Neural cell (in vitro differentiated cells): ENCODE results near the gene NRARP. TPM values are rescaled to one million over a fixed set of nuclear protein-coding genes. Genes with fewer than 3 reads are reported as not detected.

Experiments used
- H2AFZ ChIP-seq: fragments of 200-600, 300-800 bp; sonication (generic), shearing (Covaris generic); 2 replicates; pipeline ENCODE4 v1.6.0; 2014; ENCODE audit warnings: low read depth, mild to moderate bottlenecking, antibody characterized with exemption, low read length, moderate library complexity
- H3F3A ChIP-seq: fragments of 200-600 bp; shearing (Covaris generic); 2 replicates; pipeline ENCODE4 v1.6.1; 2016; ENCODE audit warnings: mild to moderate bottlenecking, moderate library complexity, mixed read lengths, antibody characterized with exemption, low read length; ENCODE audit not compliant: insufficient read depth, poor library complexity, severe bottlenecking
- H3K27ac ChIP-seq: fragments of 200-600, 300-800 bp; sonication (generic), shearing (Covaris generic); 2 replicates; pipeline ENCODE4 v1.5.1; 2014; ENCODE audit warnings: mild to moderate bottlenecking, low read length, moderate library complexity
- H3K27me3 ChIP-seq: fragments of 300-800, 200-600 bp; sonication (generic), shearing (Covaris generic); 2 replicates; pipeline ENCODE4 v1.6.0; 2014; ENCODE audit warnings: mild to moderate bottlenecking, low read depth, low read length, moderate library complexity; ENCODE audit not compliant: insufficient read depth
- H3K36me3 ChIP-seq: fragments of 300-800, 200-600 bp; sonication (generic), shearing (Covaris generic); 2 replicates; pipeline ENCODE4 v1.5.1; 2014; ENCODE audit warnings: mild to moderate bottlenecking, antibody characterized with exemption, low read length, moderate library complexity; ENCODE audit not compliant: insufficient read depth
- H3K4me2 ChIP-seq: fragments of 300-800, 200-600 bp; sonication (generic), shearing (Covaris generic); 2 replicates; pipeline ENCODE4 v1.6.0; 2014; ENCODE audit warnings: mild to moderate bottlenecking, low read length
- H3K4me3 ChIP-seq: fragments of 300-800, 200-600 bp; sonication (generic), shearing (Covaris generic); 2 replicates; pipeline ENCODE4 v1.5.1; 2014; ENCODE audit warnings: mild to moderate bottlenecking, low read length, moderate library complexity
- H3K79me2 ChIP-seq: fragments of 200-600 bp; shearing (Covaris generic); replicated peaks from 2 replicates; pipeline ENCODE4 v1.6.0; 2014; ENCODE audit warnings: mild to moderate bottlenecking, low read length, moderate library complexity; ENCODE audit not compliant: insufficient read depth
- H3K9ac ChIP-seq: fragments of 300-800, 200-600 bp; sonication (generic), shearing (Covaris generic); 2 replicates; pipeline ENCODE4 v1.6.1; 2016; ENCODE audit warnings: mild to moderate bottlenecking, low read length, mixed read lengths
- H3K9me2 ChIP-seq: fragments of 200-600 bp; shearing (Covaris generic); 2 replicates; pipeline ENCODE4 v1.6.1; 2016; ENCODE audit warnings: mild to moderate bottlenecking, low read length, mixed read lengths; ENCODE audit not compliant: insufficient read depth
- H3K9me3 ChIP-seq: fragments of 200-600, 300-800 bp; sonication (generic), shearing (Covaris generic); 2 replicates; pipeline ENCODE4 v1.6.1; 2016; ENCODE audit warnings: mild to moderate bottlenecking, mixed run types, low read length, moderate library complexity, mixed read lengths
- H4K20me1 ChIP-seq: fragments of 200-600 bp; shearing (Covaris generic); 2 replicates; pipeline ENCODE4 v1.6.1; 2016; ENCODE audit warnings: mild to moderate bottlenecking, mixed run types; ENCODE audit not compliant: insufficient read depth
- EP300 ChIP-seq: fragments of 450-650 bp; conservative IDR thresholded peaks from 2 replicates; pipeline ENCODE4 v1.6.1; 2014; ENCODE audit warnings: antibody characterized with exemption, mild to moderate bottlenecking, moderate library complexity; ENCODE audit not compliant: poor library complexity, severe bottlenecking
- EZH2 ChIP-seq: fragments of 200-600, 300-800 bp; shearing (Covaris generic), sonication (generic); IDR thresholded peaks from 2 replicates; pipeline ENCODE4 v1.6.1; 2014; ENCODE audit warnings: antibody characterized with exemption, low read length, borderline replicate concordance, mild to moderate bottlenecking; ENCODE audit not compliant: insufficient read depth, poor library complexity, severe bottlenecking
- MXI1 ChIP-seq: fragments of 450-650 bp; conservative IDR thresholded peaks from 2 replicates; pipeline ENCODE4 v1.6.1; 2014; ENCODE audit warnings: antibody characterized with exemption, mild to moderate bottlenecking; ENCODE audit not compliant: poor library complexity, severe bottlenecking
- POLR2AphosphoS5 ChIP-seq: IDR thresholded peaks from 2 replicates; pipeline ENCODE4 v1.6.1; 2012
- RAD21 ChIP-seq: fragments of 450-650 bp; conservative IDR thresholded peaks from 2 replicates; pipeline ENCODE4 v1.6.1; 2014; ENCODE audit warnings: antibody characterized with exemption, mild to moderate bottlenecking, moderate library complexity
- SMC3 ChIP-seq: fragments of 450-650 bp; conservative IDR thresholded peaks from 2 replicates; pipeline ENCODE4 v1.6.1; 2014; ENCODE audit warnings: antibody characterized with exemption, mild to moderate bottlenecking, moderate library complexity; ENCODE audit not compliant: poor library complexity
- TAF1 ChIP-seq: IDR thresholded peaks from 2 replicates; pipeline ENCODE4 v1.6.1; 2012; ENCODE audit warnings: low read depth
- polyA plus RNA-seq: library from polyadenylated mRNA; depleted of rRNA; stranded (reverse); fragments of >200 nt; gene quantifications from 2 replicates; pipeline ENCODE4 v1.2.3, GENCODE V29; 2014
- TF ChIP-seq, protein P1 (sequence below): fragments of 450-650 bp; IDR thresholded peaks from 2 replicates; pipeline ENCODE4 v1.5.1; 2014; ENCODE audit warnings: antibody characterized with exemption, mild to moderate bottlenecking, moderate library complexity; ENCODE audit not compliant: poor library complexity, severe bottlenecking
- TF ChIP-seq, protein P2 (sequence below): IDR thresholded peaks from 2 replicates; pipeline ENCODE4 v1.6.1; 2012; ENCODE audit warnings: borderline replicate concordance

NRARP gene
- polyA plus RNA-seq, 1 donor from 2014 or later = 2.3 TPM

DNA sequence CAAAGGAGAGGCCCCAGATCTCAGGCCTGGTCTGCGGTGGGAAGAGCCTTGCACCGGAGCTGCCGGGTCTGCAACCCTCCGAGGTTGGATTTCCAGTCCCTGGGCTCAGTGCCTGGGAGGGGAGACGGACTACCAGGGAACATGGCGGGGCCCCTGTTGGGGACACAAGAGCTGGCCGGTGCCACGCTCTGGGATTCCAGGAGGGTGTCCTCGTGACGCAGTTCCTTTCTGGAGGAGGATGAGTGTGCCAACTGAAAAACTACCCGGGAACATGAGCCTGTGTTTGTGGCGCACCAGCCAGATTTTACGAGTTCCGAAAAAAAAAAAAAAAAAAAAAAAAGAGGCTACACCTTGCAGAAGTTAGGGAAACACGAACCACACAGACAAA, 9.0 kb downstream of the NRARP start:
- Histone ChIP-seq H3K9me2 (no peaks in the 10 kb centered on the region), H3K9ac (no peak overlapping the region), H4K20me1 (no peaks in the 10 kb centered on the region), H3K9me3 (no peaks in the 10 kb centered on the region), H3K36me3 (no peaks in the 10 kb centered on the region), H3K4me2 (no peak overlapping the region), H2AFZ (no peak overlapping the region), H3K27me3 (no peaks in the 10 kb centered on the region), H3K27ac (no peak overlapping the region), H3F3A (no peaks in the 10 kb centered on the region), H3K79me2 (no peaks in the 10 kb centered on the region), H3K4me3 (no peak overlapping the region)
- TF ChIP-seq MXI1 (no peak), POLR2AphosphoS5 (no peak)

DNA sequence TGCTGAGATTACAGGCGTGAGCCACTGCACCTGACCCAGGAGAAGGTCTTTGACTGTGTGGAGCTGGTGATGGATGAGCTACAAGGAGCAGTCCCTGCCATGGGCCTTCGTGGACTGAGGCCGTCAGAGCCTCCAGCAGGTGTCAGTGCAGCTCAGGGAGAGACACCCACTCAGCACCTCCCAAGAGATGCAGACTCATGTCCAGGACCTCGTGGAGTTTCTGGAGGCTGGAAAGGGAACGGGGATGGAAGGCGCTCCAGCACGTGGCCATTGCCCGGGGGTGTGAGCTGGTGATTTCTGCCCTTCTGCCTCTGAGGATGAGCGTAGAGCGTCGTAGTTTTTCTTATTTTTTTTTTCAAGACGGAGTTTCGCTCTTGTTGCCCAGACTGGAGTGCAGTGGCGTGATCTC, 15.1 kb downstream of the NRARP start:
- Histone ChIP-seq H2AFZ (no peak overlapping the region), H3K79me2 (no peaks in the 10 kb centered on the region), H3K9me2 (no peaks in the 10 kb centered on the region), H3K27me3 (no peaks in the 10 kb centered on the region), H3K4me2 (no peak overlapping the region), H3K36me3 (no peaks in the 10 kb centered on the region), H3F3A (no peaks in the 10 kb centered on the region), H3K9me3 (no peaks in the 10 kb centered on the region), H3K4me3 (no peak overlapping the region), H3K9ac (no peak overlapping the region), H3K27ac (no peak overlapping the region), H4K20me1 (no peaks in the 10 kb centered on the region)
- TF ChIP-seq TAF1 (no peak), MXI1 (no peak), EZH2 (no peak), POLR2AphosphoS5 (no peak), EP300 (no peak), SMC3 (no peak), RAD21 (no peak)
- TF ChIP-seq, protein P1, sequence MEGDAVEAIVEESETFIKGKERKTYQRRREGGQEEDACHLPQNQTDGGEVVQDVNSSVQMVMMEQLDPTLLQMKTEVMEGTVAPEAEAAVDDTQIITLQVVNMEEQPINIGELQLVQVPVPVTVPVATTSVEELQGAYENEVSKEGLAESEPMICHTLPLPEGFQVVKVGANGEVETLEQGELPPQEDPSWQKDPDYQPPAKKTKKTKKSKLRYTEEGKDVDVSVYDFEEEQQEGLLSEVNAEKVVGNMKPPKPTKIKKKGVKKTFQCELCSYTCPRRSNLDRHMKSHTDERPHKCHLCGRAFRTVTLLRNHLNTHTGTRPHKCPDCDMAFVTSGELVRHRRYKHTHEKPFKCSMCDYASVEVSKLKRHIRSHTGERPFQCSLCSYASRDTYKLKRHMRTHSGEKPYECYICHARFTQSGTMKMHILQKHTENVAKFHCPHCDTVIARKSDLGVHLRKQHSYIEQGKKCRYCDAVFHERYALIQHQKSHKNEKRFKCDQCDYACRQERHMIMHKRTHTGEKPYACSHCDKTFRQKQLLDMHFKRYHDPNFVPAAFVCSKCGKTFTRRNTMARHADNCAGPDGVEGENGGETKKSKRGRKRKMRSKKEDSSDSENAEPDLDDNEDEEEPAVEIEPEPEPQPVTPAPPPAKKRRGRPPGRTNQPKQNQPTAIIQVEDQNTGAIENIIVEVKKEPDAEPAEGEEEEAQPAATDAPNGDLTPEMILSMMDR = no peak
- TF ChIP-seq, protein P2, sequence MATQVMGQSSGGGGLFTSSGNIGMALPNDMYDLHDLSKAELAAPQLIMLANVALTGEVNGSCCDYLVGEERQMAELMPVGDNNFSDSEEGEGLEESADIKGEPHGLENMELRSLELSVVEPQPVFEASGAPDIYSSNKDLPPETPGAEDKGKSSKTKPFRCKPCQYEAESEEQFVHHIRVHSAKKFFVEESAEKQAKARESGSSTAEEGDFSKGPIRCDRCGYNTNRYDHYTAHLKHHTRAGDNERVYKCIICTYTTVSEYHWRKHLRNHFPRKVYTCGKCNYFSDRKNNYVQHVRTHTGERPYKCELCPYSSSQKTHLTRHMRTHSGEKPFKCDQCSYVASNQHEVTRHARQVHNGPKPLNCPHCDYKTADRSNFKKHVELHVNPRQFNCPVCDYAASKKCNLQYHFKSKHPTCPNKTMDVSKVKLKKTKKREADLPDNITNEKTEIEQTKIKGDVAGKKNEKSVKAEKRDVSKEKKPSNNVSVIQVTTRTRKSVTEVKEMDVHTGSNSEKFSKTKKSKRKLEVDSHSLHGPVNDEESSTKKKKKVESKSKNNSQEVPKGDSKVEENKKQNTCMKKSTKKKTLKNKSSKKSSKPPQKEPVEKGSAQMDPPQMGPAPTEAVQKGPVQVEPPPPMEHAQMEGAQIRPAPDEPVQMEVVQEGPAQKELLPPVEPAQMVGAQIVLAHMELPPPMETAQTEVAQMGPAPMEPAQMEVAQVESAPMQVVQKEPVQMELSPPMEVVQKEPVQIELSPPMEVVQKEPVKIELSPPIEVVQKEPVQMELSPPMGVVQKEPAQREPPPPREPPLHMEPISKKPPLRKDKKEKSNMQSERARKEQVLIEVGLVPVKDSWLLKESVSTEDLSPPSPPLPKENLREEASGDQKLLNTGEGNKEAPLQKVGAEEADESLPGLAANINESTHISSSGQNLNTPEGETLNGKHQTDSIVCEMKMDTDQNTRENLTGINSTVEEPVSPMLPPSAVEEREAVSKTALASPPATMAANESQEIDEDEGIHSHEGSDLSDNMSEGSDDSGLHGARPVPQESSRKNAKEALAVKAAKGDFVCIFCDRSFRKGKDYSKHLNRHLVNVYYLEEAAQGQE = no peak
